Measurements from ENCODE around the gene KCNAB3.

The KCNAB3 gene

GRCh38 chr17:7940034-7940433, 10.4 kb upstream of the KCNAB3 start:
- no peak for DNase-seq

GRCh38 chr17:7935859-7936258, 6.2 kb upstream of the KCNAB3 start:
- no peak for DNase-seq

GRCh38 chr17:7932949-7933348, 3.3 kb upstream of the KCNAB3 start:
- DNase-seq: no peak

- DNase-seq: no peak
These were observed 2.8 kb upstream of the KCNAB3 start for GRCh38 chr17:7932483-7932891.

GRCh38 chr17:7931709-7932482, 2.2 kb upstream of the KCNAB3 start, which contains the start of the genes CNTROB and TRAPPC1:
CNTROB (plus strand) TSS chr17:7932206; CDS start chr17:7933080, 874 bp downstream.
TRAPPC1 (minus strand) TSS chr17:7931946; CDS start chr17:7931829, 117 bp downstream.
- DNase-seq: peak; percentile 98

GRCh38 chr17:7930841-7931631, 1.4 kb upstream of the KCNAB3 start:
- DNase-seq: no peak

GRCh38 chr17:7927596-7927995, 2.1 kb downstream of the KCNAB3 start:
- no peak for DNase-seq

- no peak for DNase-seq
These were observed 6.6 kb downstream of the KCNAB3 start for GRCh38 chr17:7922845-7923628.

GRCh38 chr17:7922269-7922844, 7.3 kb downstream of the KCNAB3 start:
- DNase-seq: no peak

GRCh38 chr17:7916808-7917207, 12.8 kb downstream of the KCNAB3 start:
- DNase-seq: no peak

GRCh38 chr17:7916385-7916682, 13.3 kb downstream of the KCNAB3 start:
- DNase-seq: no peak

- peak; percentile 52 for DNase-seq
These were observed 13.9 kb downstream of the KCNAB3 start, which contains the start of gene RNF227 for GRCh38 chr17:7915611-7916384. RNF227 (minus strand) TSS chr17:7916289; CDS start chr17:7916195, 94 bp downstream.

GRCh38 chr17:7915179-7915610, 14.5 kb downstream of the KCNAB3 start:
- no peak for DNase-seq

GRCh38 chr17:7912927-7913524, 16.6 kb downstream of the KCNAB3 start:
- no peak for DNase-seq

GRCh38 chr17:7911116-7911515, 18.5 kb downstream of the KCNAB3 start:
- no peak for DNase-seq

GRCh38 chr17:7910711-7911110, 18.9 kb downstream of the KCNAB3 start:
- no peak for DNase-seq

GRCh38 chr17:7910281-7910680, 19.4 kb downstream of the KCNAB3 start:
- no peak for DNase-seq

- DNase-seq: no peak
These were observed 20.6 kb downstream of the KCNAB3 start for GRCh38 chr17:7909089-7909488.

- DNase-seq: no peak
These were observed 26.2 kb downstream of the KCNAB3 start for GRCh38 chr17:7903154-7904103.

- no peak for DNase-seq
These were observed 31.9 kb downstream of the KCNAB3 start for GRCh38 chr17:7897773-7898172.
